Activated CD8-positive, alpha-beta memory T cell treated with anti-CD3 and anti-CD28 coated beads for 48 hours (primary cell): ENCODE results near the gene ATOX1.
"Not testable (repeated sequence)": the region's sequence is repeated elsewhere in the genome, so short reads cannot be mapped to it uniquely, and the experiment has no call there.

Source experiments
- DNase-seq, 3 experiments: peaks; one replicate each; pipeline ENCODE4 v3.0.0-alpha.2; 2020; ENCODE audit warnings: low read depth in 2 of 3, low spot score in 2 of 3

The ATOX1 gene

DNA sequence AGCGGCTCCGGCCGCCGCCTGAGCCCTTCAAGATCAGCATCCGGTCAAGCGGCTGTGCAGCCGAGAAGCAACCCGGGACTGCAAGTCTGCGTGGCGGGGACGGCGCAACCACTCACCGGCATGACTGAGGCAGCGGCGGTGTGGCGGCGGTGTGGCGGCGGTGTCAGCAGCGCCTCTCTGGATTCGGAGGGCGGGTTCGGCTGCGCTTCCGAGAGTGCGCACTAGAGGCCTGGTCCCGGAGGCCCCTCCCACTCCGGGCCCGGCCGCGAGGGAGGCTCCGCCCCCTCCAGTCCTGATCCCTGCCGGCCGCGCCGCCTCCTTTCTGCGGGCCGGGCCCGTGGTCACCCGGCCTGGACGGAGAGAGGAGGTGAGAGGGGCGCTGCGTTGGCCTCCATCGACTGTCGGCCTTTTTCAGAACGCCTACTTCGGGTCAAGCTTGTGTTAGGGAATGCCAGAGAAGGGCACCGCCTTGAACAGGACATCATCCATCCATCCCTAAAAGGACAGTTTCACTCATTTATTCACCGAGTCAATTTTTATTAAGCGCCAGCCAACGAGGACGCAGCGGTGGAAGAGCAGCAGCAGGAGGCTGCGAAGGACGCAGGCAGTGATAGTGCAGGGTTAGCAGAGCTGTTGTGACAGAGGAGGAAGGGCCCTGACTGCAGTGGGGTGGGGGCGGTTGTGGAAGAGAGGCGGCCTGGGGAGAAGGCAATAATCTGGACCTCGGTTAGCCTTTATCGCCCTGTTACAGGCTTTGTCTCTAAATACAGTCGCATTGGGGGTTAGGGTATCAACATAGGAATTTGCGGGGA is at the start of gene ATOX1:
Gene ATOX1, minus strand, starts transcription at position 202 of the 812 bp plus-strand sequence. Its CDS starts 80 bp downstream, at position 122.
- peak; percentile 63 to 81 (median 79) for DNase-seq

DNA sequence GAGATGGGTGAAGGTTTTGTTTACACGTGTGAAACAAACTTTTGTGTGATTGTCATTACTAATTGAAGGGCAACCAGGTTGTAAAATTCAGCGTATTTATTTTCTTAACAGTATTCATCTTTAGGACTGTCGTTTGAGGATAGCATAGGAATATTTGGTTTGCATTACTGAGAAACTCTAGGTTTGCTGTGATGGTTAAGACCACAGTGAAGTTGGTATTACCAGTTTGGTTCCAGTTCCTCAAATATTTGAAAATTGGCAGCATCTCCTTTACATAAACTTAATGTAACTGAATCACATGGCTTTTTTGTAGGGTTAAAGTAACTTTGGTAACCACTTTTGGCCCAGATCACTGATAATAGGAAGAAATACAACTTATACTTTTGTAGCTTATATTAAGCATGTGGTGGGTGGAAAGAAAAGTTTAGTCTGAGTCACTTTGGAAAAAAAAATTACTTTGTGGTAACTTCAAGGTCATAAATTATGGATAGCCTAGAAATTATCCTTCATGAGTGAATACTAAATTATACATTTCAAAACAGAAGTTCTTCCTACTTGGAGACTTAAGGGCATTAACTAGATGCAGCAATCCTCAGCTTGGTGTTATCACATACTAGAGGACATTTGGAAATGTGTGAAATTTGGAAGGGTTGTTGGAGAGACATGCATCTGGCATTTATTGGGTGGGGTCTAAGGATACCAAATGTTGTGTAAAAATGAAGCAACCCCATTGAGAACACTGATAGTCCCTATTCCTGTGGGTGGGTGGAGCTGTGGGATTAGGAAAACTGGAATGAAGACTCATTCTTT is 47.2 kb upstream of the ATOX1 start:
- no peak for DNase-seq

GRCh38 chr5:151800532-151800931 is 42.1 kb upstream of the ATOX1 start:
- no peak for DNase-seq

GRCh38 chr5:151799407-151799806 is 41.0 kb upstream of the ATOX1 start:
- DNase-seq: no peak

- no peak for DNase-seq
These were observed 40.2 kb upstream of the ATOX1 start for GRCh38 chr5:151798674-151799073.

- no peak for DNase-seq
These were observed 37.0 kb upstream of the ATOX1 start for GRCh38 chr5:151795426-151795825.

DNA sequence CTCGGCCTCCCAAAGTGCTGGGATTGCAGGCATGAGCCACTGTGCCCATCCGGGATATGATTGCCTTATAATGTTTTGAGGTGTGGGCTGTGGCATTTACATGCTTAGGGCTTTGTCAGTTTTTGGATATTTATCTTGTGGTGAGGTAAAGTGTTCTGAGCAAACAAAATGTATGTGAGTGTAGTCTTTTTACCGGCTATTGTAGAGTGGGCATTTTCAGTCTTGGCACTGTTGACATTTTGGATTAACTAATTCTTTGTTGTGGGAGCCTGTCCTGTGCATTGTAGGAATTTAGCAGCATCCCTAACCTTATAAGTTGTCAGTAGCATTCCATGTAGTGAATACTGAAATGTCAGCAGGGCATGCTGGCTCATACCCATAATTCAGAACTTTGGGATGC is 34.9 kb upstream of the ATOX1 start:
- DNase-seq: no peak

DNA sequence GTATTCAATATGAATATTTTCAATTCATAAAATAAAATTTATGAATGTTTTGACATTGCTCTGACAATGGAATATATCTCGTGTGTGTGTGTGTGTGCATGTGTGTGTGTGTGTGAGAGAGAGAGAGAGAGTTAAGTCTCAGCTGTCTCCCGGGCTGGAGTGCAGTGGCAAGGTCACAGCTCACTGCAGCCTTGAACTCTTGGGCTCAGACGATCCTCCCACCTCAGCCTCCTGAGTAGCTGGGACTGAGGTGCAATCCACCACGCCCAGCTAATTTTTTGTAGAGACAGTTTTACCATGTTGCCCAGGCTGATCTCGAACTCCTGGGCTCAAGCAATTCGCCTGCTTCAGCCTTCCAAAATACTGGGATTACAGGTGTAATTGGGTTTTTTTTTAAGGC is 29.4 kb upstream of the ATOX1 start:
- no peak for DNase-seq

DNA sequence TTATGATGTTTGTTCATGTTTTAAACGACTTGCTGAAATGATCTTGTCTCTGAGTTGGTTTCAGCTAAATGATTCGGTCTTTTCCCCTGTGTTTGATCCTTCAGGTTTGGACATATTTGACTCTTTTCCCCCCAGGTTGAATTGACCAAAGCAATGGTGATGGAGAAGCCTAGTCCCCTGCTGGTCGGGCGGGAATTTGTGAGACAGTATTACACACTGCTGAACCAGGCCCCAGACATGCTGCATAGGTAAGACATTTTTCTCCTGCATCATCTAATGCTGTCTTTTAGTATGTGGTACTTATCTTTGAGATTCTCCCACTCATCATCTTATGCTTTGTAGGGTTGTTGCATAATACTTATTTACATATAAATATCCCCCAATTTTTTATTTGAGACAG is 28.0 kb upstream of the ATOX1 start:
- no peak for DNase-seq

DNA sequence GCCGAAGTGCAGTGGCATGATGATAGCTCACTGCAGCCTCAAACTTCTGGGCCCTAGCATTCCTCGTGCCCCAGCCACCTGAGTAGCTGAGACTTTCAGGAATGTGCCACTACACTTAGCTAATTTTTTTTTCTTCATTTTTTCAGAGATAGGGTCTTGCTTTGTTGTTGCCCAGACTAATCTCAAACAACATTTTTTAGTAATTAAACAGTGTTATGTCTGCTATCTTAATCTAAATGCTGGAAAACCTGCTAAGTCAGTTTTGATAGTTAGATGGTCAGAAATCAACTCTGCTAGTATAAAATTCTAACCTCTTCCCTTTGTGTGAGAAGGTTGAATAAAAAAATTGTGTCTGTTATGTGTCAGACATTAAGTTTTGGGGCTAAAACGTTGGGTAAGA is 25.7 kb upstream of the ATOX1 start:
- no peak for DNase-seq

GRCh38 chr5:151783664-151784063 is 25.2 kb upstream of the ATOX1 start:
- not testable (repeated sequence) for DNase-seq

DNA sequence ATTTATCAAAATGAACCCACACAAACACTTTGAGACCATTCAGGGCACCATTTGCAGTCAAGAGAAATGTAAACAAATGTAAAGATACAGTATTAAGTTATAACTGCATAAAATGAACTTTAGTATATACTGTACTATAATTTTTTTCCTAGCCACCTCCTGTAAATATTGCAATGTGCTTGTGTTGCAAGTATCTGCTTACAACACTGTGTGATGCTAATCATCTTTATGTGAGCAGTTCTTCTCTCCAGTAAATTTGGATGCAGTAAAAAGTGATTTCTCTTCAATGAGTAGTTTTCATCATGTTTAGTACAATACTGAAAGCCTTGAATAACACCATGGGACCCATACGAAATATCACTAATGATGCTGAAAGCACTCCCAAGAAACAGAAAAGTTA is 22.8 kb upstream of the ATOX1 start:
- DNase-seq: no peak

DNA sequence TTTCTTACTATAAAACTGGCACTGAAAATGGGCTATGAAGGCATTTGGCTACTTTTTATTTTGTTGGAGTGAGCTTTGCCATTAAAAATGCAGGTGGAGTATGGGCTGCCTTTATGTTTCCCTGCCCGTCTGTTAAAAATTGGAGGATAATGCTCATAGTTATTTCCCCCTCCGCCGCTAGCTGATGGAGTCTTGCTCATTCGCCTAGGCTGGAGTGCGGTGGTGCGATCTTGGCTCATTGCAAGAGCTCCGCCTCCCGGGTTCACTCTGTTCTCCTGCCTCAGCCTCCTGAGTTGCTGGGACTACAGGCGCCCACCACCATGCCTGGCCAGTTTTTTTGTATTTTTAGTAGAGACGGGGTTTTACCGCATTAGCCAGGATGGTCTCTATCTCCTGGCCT is 21.9 kb upstream of the ATOX1 start:
- no peak for DNase-seq

DNA sequence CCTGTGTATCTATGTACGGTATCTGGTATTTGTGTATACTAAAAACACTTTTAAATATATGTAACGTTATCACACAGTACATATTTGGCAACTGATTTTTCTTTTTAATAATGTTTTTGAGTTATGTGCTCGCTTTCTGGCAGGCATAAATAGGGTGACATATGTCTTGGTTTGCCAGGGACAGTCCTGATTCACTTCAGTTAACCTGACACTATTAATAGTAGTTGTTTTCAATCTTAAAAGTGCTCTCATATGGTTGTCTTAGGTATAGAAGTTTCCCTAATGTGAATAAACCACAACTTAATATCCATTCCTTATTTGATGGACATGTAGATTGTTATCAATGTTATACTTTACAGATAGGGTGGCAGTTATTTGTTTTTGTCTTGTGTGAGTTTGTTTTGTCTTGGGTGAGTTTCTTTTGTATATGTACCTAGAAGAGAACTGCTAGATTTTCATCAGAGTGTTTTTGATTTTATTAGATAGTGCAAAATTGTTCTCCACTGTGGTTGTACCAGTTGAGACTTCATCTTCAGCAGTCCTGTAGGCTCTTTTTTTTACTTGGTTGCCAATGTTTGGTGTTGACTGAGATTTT is 21.2 kb upstream of the ATOX1 start:
- no peak for DNase-seq

- no peak for DNase-seq
These were observed 16.7 kb upstream of the ATOX1 start for GRCh38 chr5:151775025-151775606.

DNA sequence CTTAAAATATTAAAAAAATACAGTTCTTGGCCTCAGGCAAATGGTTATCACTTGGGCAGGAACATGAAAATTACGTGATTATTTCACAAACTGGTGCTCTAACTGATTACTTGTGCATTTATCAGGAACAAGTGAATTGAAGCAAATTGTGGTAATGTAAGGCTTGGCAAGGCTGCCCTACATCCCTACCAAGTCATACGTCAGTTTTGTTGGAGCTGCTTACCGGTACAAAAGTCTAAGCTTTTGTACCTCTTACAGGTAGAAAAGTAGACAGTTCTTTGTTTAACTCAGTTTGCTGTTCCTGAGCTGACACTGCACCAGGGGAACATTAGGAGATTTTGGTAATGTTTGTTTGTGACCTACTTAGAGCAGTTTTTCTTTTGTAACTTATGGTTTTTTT is 15.5 kb upstream of the ATOX1 start:
- no peak for DNase-seq

GRCh38 chr5:151772846-151773561 is 14.6 kb upstream of the ATOX1 start:
- no peak for DNase-seq

GRCh38 chr5:151772029-151772845 is 13.8 kb upstream of the ATOX1 start:
- peak in 2 of 3 experiments; percentile 8 to 78 for DNase-seq

GRCh38 chr5:151771259-151772028 is 13.0 kb upstream of the ATOX1 start, which contains the start of gene G3BP1:
Gene G3BP1 (plus strand): TSS chr5:151771954. CDS start chr5:151786621, 14,667 bp downstream.
- DNase-seq: peak; percentile 91 to 97 (median 91)
